ENCODE results near the gene ALDH1A1. TPM values are rescaled to one million over a fixed set of nuclear protein-coding genes. Genes with fewer than 3 reads are reported as not detected.
"Not testable (repeated sequence)": the region's sequence is repeated elsewhere in the genome, so short reads cannot be mapped to it uniquely, and the experiment has no call there.

Gene ALDH1A1
- total RNA-seq, 1 experiment from 2014 or later: 8.8 TPM

- H3K4me3 ChIP-seq (ENCODE audit: low read depth, low read length, poor library complexity, severe bottlenecking): no peak overlapping the region
- no TSS peak for BruUV-seq (replicated peaks)
- TF ChIP-seq, protein P1, sequence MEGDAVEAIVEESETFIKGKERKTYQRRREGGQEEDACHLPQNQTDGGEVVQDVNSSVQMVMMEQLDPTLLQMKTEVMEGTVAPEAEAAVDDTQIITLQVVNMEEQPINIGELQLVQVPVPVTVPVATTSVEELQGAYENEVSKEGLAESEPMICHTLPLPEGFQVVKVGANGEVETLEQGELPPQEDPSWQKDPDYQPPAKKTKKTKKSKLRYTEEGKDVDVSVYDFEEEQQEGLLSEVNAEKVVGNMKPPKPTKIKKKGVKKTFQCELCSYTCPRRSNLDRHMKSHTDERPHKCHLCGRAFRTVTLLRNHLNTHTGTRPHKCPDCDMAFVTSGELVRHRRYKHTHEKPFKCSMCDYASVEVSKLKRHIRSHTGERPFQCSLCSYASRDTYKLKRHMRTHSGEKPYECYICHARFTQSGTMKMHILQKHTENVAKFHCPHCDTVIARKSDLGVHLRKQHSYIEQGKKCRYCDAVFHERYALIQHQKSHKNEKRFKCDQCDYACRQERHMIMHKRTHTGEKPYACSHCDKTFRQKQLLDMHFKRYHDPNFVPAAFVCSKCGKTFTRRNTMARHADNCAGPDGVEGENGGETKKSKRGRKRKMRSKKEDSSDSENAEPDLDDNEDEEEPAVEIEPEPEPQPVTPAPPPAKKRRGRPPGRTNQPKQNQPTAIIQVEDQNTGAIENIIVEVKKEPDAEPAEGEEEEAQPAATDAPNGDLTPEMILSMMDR (conservative IDR thresholded peaks at IDR 0.05; ENCODE audit: low read depth, low read length): peak; percentile 67
- no peak for TF ChIP-seq EZH2 (IDR thresholded peaks at IDR 0.05; ENCODE audit: borderline replicate concordance, low read depth, low read length, poor library complexity, severe bottlenecking)
- no peaks in the 10 kb centered on the region for H3K9me3 ChIP-seq (ENCODE audit: low read depth, low read length, poor library complexity, severe bottlenecking)
- ChIA-PET POLR2A (ENCODE audit: low non-redundant PET) (no interaction called here), CTCF (interaction anchor here (0.5 to 2.6 kb wide), 5 partner anchors 108 to 309 kb away, joined by 3 to 18 read pairs (median 4); no protein-coding TSS in a partner anchor)
- intact Hi-C loops (cut with micrococcal nuclease; ENCODE audit: unreplicated experiment): loop anchor here (1.0 to 2.0 kb wide), 3 partner anchors 152 to 313 kb away; no protein-coding TSS in a partner anchor
- peaks cover 6% of the 10 kb centered on the region for H3K4me1 ChIP-seq (ENCODE audit: insufficient read depth, low read length, poor library complexity, severe bottlenecking)
- no peaks in the 10 kb centered on the region for H3K27me3 ChIP-seq (replicated peaks; ENCODE audit: insufficient read depth, low read depth, low read length, poor library complexity)
- H3K36me3 ChIP-seq (ENCODE audit: insufficient read depth, low read length, poor library complexity, severe bottlenecking): no peaks in the 10 kb centered on the region
- DNase-seq (ENCODE audit: low spot score): peak; percentile 56
- no peak overlapping the region for H3K27ac ChIP-seq (ENCODE audit: low read depth, low read length, poor library complexity, severe bottlenecking)
Measured at GRCh38 chr9:72871685-72872084, 81.2 kb downstream of the ALDH1A1 start.

GRCh38 chr9:72864327-72864726, 88.5 kb downstream of the ALDH1A1 start:
- H3K36me3 ChIP-seq (ENCODE audit: insufficient read depth, low read length, poor library complexity, severe bottlenecking): no peaks in the 10 kb centered on the region
- peaks cover 18% of the 10 kb centered on the region for H3K4me1 ChIP-seq (ENCODE audit: insufficient read depth, low read length, poor library complexity, severe bottlenecking)
- H3K9me3 ChIP-seq (ENCODE audit: low read depth, low read length, poor library complexity, severe bottlenecking): no peaks in the 10 kb centered on the region
- TF ChIP-seq, protein P1 (conservative IDR thresholded peaks at IDR 0.05; ENCODE audit: low read depth, low read length): no peak
- no peak for TF ChIP-seq EZH2 (IDR thresholded peaks at IDR 0.05; ENCODE audit: borderline replicate concordance, low read depth, low read length, poor library complexity, severe bottlenecking)
- ChIA-PET CTCF (no interaction called here), POLR2A (ENCODE audit: low non-redundant PET) (no interaction called here)
- intact Hi-C loops (cut with micrococcal nuclease; ENCODE audit: unreplicated experiment): no loop called here
- no peaks in the 10 kb centered on the region for H3K27me3 ChIP-seq (replicated peaks; ENCODE audit: insufficient read depth, low read depth, low read length, poor library complexity)
- DNase-seq (ENCODE audit: low spot score): peak; percentile 66
- no peak overlapping the region for H3K4me3 ChIP-seq (ENCODE audit: low read depth, low read length, poor library complexity, severe bottlenecking)
- H3K27ac ChIP-seq (ENCODE audit: low read depth, low read length, poor library complexity, severe bottlenecking): no peak overlapping the region
- no TSS peak for BruUV-seq (replicated peaks)

GRCh38 chr9:72863456-72864094, 89.3 kb downstream of the ALDH1A1 start:
- TF ChIP-seq, protein P1 (conservative IDR thresholded peaks at IDR 0.05; ENCODE audit: low read depth, low read length): no peak
- TF ChIP-seq EZH2 (IDR thresholded peaks at IDR 0.05; ENCODE audit: borderline replicate concordance, low read depth, low read length, poor library complexity, severe bottlenecking): no peak
- intact Hi-C loops (cut with micrococcal nuclease; ENCODE audit: unreplicated experiment): no loop called here
- CTCF ChIA-PET: no interaction called here

DNA sequence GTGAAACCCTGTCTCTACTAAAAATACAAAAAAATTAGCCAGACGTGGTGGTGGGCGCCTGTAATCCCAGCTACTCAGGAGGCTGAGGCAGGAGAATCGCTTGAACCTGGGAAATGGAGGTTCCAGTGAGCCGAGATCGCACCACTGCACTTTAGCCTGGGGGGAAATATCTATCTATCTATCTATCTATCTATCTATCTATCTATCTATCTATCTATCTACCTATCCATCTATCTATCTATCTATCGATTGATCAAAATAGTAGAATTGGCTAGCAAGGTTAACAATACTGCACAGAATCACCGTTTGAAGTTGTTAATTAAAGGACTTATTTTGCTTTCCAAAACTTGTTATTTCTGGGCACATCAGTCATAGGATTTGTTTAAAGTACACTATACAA, 90.1 kb downstream of the ALDH1A1 start:
- intact Hi-C loops (cut with micrococcal nuclease; ENCODE audit: unreplicated experiment); BruUV-seq (replicated peaks); H3K36me3 ChIP-seq (ENCODE audit: insufficient read depth, low read length, poor library complexity, severe bottlenecking); POLR2A ChIA-PET (ENCODE audit: low non-redundant PET); H3K27ac ChIP-seq (ENCODE audit: low read depth, low read length, poor library complexity, severe bottlenecking); CTCF ChIA-PET; H3K9me3 ChIP-seq (ENCODE audit: low read depth, low read length, poor library complexity, severe bottlenecking); H3K4me3 ChIP-seq (ENCODE audit: low read depth, low read length, poor library complexity, severe bottlenecking); DNase-seq (ENCODE audit: low spot score); H3K27me3 ChIP-seq (replicated peaks; ENCODE audit: insufficient read depth, low read depth, low read length, poor library complexity): not testable (repeated sequence)
- H3K4me1 ChIP-seq (ENCODE audit: insufficient read depth, low read length, poor library complexity, severe bottlenecking): peaks cover 20% of the 10 kb centered on the region

More at GRCh38 chr9:72863456-72864094, 89.3 kb downstream of the ALDH1A1 start:
- H3K4me3 ChIP-seq (ENCODE audit: low read depth, low read length, poor library complexity, severe bottlenecking): no peak overlapping the region
- POLR2A ChIA-PET (ENCODE audit: low non-redundant PET): no interaction called here
- no peak for DNase-seq (ENCODE audit: low spot score)
- H3K9me3 ChIP-seq (ENCODE audit: low read depth, low read length, poor library complexity, severe bottlenecking): no peaks in the 10 kb centered on the region
- peaks cover 17% of the 10 kb centered on the region for H3K4me1 ChIP-seq (ENCODE audit: insufficient read depth, low read length, poor library complexity, severe bottlenecking)
- no peaks in the 10 kb centered on the region for H3K27me3 ChIP-seq (replicated peaks; ENCODE audit: insufficient read depth, low read depth, low read length, poor library complexity)
- no TSS peak for BruUV-seq (replicated peaks)
- no peaks in the 10 kb centered on the region for H3K36me3 ChIP-seq (ENCODE audit: insufficient read depth, low read length, poor library complexity, severe bottlenecking)
- H3K27ac ChIP-seq (ENCODE audit: low read depth, low read length, poor library complexity, severe bottlenecking): no peak overlapping the region
